Nephron (organoid): ENCODE measurements around the gene TSHR.

Experiments
- H3K27ac Mint-ChIP-seq, 3 experiments: 2 replicates each; pipeline ENCODE4 v1.8.0; 2020; ENCODE audit warnings: mixed read lengths in 3 of 3, mild to moderate bottlenecking in 2 of 3, moderate library complexity in 1 of 3
- H3K27me3 Mint-ChIP-seq: 2 replicates; pipeline ENCODE4 v1.8.0; 2021; ENCODE audit warnings: low read depth, mild to moderate bottlenecking, moderate library complexity, mixed read lengths
- H3K36me3 Mint-ChIP-seq: 2 replicates; pipeline ENCODE4 v1.8.0; 2020; ENCODE audit warnings: low read depth, mixed read lengths
- H3K4me1 Mint-ChIP-seq: 2 replicates; pipeline ENCODE4 v1.8.0; 2020; ENCODE audit warnings: mixed read lengths
- H3K4me3 Mint-ChIP-seq, 3 experiments: 2 replicates each; pipeline ENCODE4 v1.8.0; 2020; ENCODE audit warnings: mild to moderate bottlenecking in 3 of 3, mixed read lengths in 3 of 3, moderate library complexity in 2 of 3
- H3K9me3 Mint-ChIP-seq: 2 replicates; pipeline ENCODE4 v1.8.0; 2020; ENCODE audit warnings: mixed read lengths
- TF ChIP-seq, protein P1 (sequence below), 3 experiments: fragments of 200-600 bp; sonication (generic); IDR thresholded peaks; one replicate each; pipeline ENCODE4 v1.5.0; 2021; ENCODE audit warnings: antibody characterized with exemption in 3 of 3; ENCODE audit not compliant: unreplicated experiment in 3 of 3

Gene TSHR

DNA sequence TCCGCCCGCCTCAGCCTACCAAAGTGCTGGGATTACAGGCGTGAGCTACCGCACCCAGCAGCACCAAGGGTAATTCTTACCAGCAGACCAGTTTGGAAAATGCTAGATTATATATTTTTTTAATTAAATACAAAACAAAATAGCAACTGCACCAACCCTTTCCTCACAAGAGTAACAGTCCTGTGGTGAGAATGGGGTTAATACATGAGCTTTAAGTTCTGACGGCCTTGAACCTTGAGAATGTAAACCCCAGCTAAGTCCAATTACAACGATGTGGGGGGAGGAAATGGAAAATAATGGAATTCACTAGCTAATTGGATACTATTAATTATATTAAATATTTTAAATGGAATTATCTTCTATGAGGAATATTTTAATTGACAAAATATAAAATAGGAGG is 183.0 kb downstream of the TSHR start:
- Mint-ChIP-seq H3K36me3 (no peaks in the 10 kb centered on the region), H3K27me3 (no peaks in the 10 kb centered on the region), H3K4me3 (no peak overlapping the region), H3K27ac (no peak overlapping the region), H3K9me3 (no peaks in the 10 kb centered on the region), H3K4me1 (no peaks in the 10 kb centered on the region)
- TF ChIP-seq, protein P1, sequence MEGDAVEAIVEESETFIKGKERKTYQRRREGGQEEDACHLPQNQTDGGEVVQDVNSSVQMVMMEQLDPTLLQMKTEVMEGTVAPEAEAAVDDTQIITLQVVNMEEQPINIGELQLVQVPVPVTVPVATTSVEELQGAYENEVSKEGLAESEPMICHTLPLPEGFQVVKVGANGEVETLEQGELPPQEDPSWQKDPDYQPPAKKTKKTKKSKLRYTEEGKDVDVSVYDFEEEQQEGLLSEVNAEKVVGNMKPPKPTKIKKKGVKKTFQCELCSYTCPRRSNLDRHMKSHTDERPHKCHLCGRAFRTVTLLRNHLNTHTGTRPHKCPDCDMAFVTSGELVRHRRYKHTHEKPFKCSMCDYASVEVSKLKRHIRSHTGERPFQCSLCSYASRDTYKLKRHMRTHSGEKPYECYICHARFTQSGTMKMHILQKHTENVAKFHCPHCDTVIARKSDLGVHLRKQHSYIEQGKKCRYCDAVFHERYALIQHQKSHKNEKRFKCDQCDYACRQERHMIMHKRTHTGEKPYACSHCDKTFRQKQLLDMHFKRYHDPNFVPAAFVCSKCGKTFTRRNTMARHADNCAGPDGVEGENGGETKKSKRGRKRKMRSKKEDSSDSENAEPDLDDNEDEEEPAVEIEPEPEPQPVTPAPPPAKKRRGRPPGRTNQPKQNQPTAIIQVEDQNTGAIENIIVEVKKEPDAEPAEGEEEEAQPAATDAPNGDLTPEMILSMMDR (IDR thresholded peaks at IDR 0.05; ENCODE audit: unreplicated experiment in 3 of 3) = no peak

DNA sequence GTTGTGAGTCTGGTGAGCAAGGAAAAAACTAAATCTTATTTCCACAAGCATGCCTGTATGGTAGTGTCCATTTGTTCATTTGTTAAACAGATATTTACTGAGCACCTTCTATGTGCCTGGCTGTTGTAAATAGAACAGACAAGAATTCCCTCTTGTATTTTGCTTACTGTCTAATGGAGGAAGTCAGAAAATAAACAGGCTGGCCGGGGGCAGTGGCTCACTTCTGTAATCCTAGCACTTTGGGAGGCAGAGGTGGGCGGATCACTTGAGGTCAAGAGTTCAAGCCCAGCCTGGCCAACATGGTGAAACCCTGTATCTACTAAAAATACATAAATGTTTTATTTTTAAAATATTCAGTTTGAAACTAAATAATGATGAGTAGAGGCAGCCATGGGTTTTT is 186.0 kb downstream of the TSHR start:
- no peaks in the 10 kb centered on the region for H3K27me3 Mint-ChIP-seq
- H3K4me1 Mint-ChIP-seq = no peaks in the 10 kb centered on the region
- no peak overlapping the region for H3K27ac Mint-ChIP-seq
- no peak overlapping the region for H3K4me3 Mint-ChIP-seq
- no peaks in the 10 kb centered on the region for H3K36me3 Mint-ChIP-seq
- TF ChIP-seq, protein P1 (IDR thresholded peaks at IDR 0.05; ENCODE audit: unreplicated experiment in 3 of 3) = no peak
- H3K9me3 Mint-ChIP-seq = no peaks in the 10 kb centered on the region

DNA sequence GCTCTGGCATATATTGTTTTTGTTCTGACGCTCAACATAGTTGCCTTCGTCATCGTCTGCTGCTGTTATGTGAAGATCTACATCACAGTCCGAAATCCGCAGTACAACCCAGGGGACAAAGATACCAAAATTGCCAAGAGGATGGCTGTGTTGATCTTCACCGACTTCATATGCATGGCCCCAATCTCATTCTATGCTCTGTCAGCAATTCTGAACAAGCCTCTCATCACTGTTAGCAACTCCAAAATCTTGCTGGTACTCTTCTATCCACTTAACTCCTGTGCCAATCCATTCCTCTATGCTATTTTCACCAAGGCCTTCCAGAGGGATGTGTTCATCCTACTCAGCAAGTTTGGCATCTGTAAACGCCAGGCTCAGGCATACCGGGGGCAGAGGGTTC is 188.4 kb downstream of the TSHR start:
- TF ChIP-seq, protein P1 (IDR thresholded peaks at IDR 0.05; ENCODE audit: unreplicated experiment in 3 of 3) = no peak
- Mint-ChIP-seq H3K4me1 (no peaks in the 10 kb centered on the region), H3K27me3 (no peaks in the 10 kb centered on the region), H3K27ac (no peak overlapping the region), H3K36me3 (no peaks in the 10 kb centered on the region), H3K9me3 (no peaks in the 10 kb centered on the region), H3K4me3 (no peak overlapping the region)

DNA sequence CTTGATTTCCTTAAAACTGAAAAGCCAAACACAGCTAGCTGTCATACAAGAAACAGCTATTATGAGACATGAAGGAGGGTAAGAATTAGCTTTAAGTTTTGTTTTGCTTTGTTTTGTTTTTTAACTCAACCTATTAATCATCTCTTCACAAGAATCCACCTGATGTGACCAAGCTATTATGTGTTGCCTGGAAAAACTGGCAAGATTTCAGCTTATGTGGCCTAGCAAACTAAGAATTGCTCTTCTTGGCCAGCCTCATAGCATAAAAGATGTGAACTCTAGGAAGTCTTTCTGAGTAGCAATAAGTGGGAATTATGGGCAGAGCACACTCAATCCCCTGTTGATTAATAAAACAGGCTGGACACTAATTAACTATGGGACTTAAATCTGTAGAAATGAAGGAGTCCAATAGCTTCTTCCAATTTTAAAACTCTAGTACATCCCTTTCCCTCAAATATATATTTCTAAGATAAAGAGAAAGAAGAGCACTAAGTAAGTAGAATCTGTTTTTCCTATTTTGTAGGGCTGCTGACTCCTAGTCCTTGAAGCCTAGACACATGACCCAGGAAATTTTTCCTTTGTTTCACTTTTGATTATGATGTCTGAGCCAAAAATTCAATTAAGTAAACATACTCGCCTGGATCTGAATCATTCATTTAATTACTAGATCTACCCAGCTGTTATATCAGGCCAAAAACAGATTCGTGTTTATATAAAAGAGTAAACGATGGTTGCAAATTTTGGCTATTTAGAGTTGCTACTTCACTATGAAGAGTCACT is 189.6 kb downstream of the TSHR start:
- no peaks in the 10 kb centered on the region for H3K36me3 Mint-ChIP-seq
- H3K9me3 Mint-ChIP-seq = no peaks in the 10 kb centered on the region
- TF ChIP-seq, protein P1 (IDR thresholded peaks at IDR 0.05; ENCODE audit: unreplicated experiment in 3 of 3) = no peak
- H3K27me3 Mint-ChIP-seq = no peaks in the 10 kb centered on the region
- no peak overlapping the region for H3K27ac Mint-ChIP-seq
- no peaks in the 10 kb centered on the region for H3K4me1 Mint-ChIP-seq
- H3K4me3 Mint-ChIP-seq = no peak overlapping the region

DNA sequence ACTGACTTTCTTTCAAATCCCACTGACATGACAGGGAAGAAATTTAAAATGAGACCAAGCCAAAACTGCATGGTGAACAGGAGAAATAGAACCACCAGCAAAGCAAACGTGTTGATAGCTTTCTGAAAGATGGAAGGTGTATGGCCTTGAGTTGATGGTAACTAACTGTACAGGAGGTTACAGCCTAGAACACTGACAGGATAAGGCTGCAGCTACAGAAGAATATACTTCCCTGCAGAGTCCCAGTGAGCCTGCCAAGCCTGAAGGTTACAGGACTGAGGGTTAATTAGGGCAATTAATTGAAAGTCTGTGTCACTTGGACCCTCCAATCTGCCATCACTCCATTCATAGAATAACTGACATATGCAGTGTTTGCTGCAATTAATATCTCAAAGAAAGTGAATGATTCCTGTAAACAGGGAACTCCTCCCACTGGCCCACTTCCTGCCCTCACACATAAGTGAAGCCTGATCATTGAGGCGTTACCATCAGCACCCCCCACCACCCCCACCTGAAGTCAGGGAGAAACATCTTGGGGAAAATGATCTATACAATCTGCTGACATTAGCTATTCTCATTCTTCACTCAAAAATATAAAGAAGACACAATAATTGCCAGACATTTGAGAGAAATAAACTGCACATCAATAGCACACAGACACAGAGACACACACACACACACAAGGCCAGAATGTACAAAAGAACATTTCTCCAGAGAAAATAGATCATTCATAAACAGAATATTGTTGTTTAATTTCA is 191.9 kb downstream of the TSHR start:
- Mint-ChIP-seq H3K4me1 (no peaks in the 10 kb centered on the region), H3K4me3 (no peak overlapping the region), H3K27me3 (no peaks in the 10 kb centered on the region), H3K9me3 (no peaks in the 10 kb centered on the region), H3K36me3 (no peaks in the 10 kb centered on the region), H3K27ac (no peak overlapping the region)
- TF ChIP-seq, protein P1 (IDR thresholded peaks at IDR 0.05; ENCODE audit: unreplicated experiment in 3 of 3) = no peak
